WI38 (cell line): ENCODE measurements around the gene CHST15.

ENCODE experiments used
- H3K4me3 ChIP-seq: 2 replicates; pipeline ENCODE4 v1.5.1; 2011; ENCODE audit warnings: low read depth, mild to moderate bottlenecking, control low read depth, low read length
- TF ChIP-seq, protein P1 (sequence below): IDR thresholded peaks from 2 replicates; pipeline ENCODE4 v1.5.1; 2012; ENCODE audit warnings: low read depth, mild to moderate bottlenecking, control low read depth, low read length

The CHST15 gene

DNA sequence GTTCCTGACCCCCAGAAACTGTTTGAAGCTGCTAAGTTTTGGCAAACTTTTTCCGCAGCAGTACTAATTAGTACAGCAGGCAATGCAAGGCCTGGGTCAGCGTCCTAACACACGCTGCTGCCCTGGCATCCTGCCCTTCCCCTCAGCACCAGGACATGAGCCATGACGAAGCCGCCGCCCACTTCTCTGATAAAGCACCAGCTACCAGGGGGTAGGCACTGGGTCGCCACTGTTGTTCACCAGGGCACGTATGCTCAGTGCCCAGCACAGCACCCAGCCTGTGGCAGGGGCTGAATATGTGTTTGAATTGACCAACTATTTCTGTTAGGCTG lies 59.5 kb downstream of the CHST15 start:
- TF ChIP-seq, protein P1, sequence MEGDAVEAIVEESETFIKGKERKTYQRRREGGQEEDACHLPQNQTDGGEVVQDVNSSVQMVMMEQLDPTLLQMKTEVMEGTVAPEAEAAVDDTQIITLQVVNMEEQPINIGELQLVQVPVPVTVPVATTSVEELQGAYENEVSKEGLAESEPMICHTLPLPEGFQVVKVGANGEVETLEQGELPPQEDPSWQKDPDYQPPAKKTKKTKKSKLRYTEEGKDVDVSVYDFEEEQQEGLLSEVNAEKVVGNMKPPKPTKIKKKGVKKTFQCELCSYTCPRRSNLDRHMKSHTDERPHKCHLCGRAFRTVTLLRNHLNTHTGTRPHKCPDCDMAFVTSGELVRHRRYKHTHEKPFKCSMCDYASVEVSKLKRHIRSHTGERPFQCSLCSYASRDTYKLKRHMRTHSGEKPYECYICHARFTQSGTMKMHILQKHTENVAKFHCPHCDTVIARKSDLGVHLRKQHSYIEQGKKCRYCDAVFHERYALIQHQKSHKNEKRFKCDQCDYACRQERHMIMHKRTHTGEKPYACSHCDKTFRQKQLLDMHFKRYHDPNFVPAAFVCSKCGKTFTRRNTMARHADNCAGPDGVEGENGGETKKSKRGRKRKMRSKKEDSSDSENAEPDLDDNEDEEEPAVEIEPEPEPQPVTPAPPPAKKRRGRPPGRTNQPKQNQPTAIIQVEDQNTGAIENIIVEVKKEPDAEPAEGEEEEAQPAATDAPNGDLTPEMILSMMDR: no peak

GRCh38 chr10:124032971-124033886 lies 60.2 kb downstream of the CHST15 start:
- TF ChIP-seq, protein P1: no peak
- H3K4me3 ChIP-seq: no peak overlapping the region

More for the DNA sequence above, 59.5 kb downstream of the CHST15 start:
- no peak overlapping the region for H3K4me3 ChIP-seq

DNA sequence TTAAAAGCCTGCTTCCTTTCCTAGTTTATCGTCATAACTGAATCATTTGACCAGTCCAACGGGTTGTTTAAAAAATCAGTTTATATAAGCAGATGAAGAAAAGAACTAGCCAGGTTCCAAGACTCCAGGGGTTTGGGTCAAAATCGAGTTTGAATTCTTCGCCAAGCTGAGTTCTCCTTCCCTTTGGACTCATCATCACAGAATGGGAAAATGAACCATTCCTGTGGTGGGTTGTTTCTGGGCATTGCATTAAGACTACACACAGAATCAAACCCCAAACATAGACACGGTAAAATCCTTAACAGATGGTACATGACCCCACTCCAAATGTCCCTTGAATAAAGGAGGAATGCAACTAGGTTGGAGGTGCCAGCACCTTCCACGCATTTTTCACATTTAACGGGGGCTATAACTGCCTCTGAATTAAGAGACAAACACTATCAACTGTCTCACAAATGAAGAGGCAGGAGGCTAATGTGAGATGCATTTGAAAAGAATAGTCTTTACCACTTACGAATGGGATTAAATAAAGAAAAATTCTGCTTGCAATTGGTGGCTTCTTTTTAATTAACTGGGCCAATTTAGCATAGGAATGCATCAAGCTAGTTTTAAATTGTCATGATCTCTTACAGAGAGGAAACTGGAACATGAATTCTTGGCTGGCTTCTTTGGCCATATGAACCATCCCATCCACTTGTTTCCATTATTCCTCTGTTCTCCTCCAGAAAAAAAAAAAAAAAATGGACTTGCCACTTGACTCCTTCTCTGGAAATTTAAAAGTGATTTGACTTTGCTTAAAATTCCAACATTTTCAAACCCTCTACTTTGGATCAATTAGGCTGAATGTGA lies 61.1 kb downstream of the CHST15 start:
- TF ChIP-seq, protein P1: no peak
- H3K4me3 ChIP-seq: no peak overlapping the region

GRCh38 chr10:124030492-124031110 lies 62.8 kb downstream of the CHST15 start:
- no peak overlapping the region for H3K4me3 ChIP-seq
- TF ChIP-seq, protein P1: no peak

DNA sequence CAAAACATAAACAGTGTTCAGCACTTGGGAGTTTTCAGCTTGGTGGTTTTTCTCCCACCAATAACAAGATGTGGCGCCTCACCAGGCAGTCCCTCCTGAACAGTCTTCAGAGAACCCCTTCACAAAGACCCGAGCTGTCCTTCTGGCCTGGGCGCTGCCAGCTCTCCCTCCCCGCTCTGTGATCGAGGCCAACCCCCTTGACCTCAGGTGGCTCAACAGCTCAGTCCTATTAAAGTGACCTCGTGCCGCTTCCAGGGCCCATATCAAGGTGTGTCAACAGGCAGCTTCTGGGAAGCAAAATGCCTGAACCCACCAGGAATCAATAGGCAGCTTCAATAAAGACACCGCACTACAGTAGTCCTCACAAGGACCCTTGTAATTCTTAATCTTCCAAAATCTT lies 63.3 kb downstream of the CHST15 start:
- H3K4me3 ChIP-seq: no peak overlapping the region
- TF ChIP-seq, protein P1: no peak

DNA sequence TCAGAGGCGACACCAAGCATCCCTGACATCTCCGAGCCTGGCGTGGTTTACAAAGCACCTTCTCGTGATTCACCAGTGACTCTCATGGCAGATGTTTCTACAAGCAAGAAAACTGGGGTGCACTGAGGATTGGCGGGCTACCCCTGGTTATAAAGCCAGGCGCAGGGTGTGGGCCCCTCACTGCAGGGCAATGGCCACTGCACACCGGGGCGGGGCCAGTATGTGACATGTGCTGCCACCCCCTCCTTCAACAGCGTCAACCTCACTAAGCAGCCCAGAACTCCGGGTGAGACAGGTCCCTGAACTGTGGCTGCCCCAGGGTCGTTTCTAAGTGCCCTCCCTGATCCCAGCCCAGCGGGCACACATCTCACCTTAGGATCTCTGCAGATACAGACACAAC lies 63.8 kb downstream of the CHST15 start:
- TF ChIP-seq, protein P1: no peak
- H3K4me3 ChIP-seq: no peak overlapping the region
